Breast epithelium (tissue), 3 donors: ENCODE measurements around the gene MAD1L1.

Source experiments
- CTCF ChIP-seq, 3 donors: fragments of 450-650 bp; IDR thresholded peaks; one replicate each; pipeline ENCODE4 v1.5.1; 2016 to 2017; ENCODE audit warnings: antibody characterized with exemption in 3 of 3, mild to moderate bottlenecking in 3 of 3, moderate library complexity in 3 of 3
- POLR2A ChIP-seq: fragments of 450-650 bp; IDR thresholded peaks from one replicate; pipeline ENCODE4 v1.6.1; 2016; ENCODE audit warnings: antibody characterized with exemption, mild to moderate bottlenecking, moderate library complexity
- POLR2AphosphoS5 ChIP-seq, 3 donors: sonication (generic); formaldehyde crosslinking; IDR thresholded peaks; one replicate each; pipeline ENCODE4 v1.6.1; 2017; ENCODE audit warnings: antibody characterized with exemption in 3 of 3

DNA sequence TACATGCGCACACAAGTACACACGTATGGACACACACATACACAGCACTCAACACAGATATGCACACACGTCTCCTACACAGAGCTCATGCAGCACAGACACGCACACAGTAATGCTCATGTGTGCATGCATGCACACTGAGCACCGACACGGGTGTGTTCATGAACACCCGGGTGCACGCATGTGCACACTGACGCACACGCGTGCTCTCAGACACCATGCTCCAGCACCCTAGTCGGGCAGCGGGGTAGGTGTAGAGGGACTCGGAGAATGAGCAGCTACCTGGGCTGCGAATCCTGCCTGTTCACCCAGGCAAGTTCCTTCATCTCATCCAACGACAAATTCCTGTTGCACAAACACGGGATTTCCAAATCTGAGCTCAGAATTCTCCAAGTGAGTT, 184.7 kb downstream of the MAD1L1 start:
- TF ChIP-seq CTCF (IDR thresholded peaks at IDR 0.05) = no peak
- no peak for TF ChIP-seq POLR2A
- TF ChIP-seq POLR2AphosphoS5 (IDR thresholded peaks at IDR 0.05) = no peak
